ENCODE results near the gene EPHA6.

EPHA6 gene

GRCh38 chr3:97291901-97292300, 477.5 kb downstream of the EPHA6 start:
- TF ChIP-seq CTCF (conservative IDR thresholded peaks at IDR 0.05; ENCODE audit: low read depth) = no peak
- CTCF ChIA-PET = no interaction called here
- DNase-seq (ENCODE audit: low spot score) = no peak
- POLR2A ChIA-PET (ENCODE audit: low non-redundant PET) = no interaction called here
- no peak overlapping the region for H3K27ac ChIP-seq

GRCh38 chr3:97293596-97294131, 479.3 kb downstream of the EPHA6 start:
- ChIA-PET POLR2A (ENCODE audit: low non-redundant PET) (no interaction called here), CTCF (no interaction called here)
- no peak for TF ChIP-seq CTCF (conservative IDR thresholded peaks at IDR 0.05; ENCODE audit: low read depth)
- H3K27ac ChIP-seq = no peak overlapping the region
- DNase-seq (ENCODE audit: low spot score) = no peak

- DNase-seq (ENCODE audit: low spot score) = no peak
- no peak overlapping the region for H3K27ac ChIP-seq
- ChIA-PET CTCF (no interaction called here), POLR2A (ENCODE audit: low non-redundant PET) (no interaction called here)
- TF ChIP-seq CTCF (conservative IDR thresholded peaks at IDR 0.05; ENCODE audit: low read depth) = no peak
Observed at GRCh38 chr3:97297032-97297431, 482.6 kb downstream of the EPHA6 start.

DNA sequence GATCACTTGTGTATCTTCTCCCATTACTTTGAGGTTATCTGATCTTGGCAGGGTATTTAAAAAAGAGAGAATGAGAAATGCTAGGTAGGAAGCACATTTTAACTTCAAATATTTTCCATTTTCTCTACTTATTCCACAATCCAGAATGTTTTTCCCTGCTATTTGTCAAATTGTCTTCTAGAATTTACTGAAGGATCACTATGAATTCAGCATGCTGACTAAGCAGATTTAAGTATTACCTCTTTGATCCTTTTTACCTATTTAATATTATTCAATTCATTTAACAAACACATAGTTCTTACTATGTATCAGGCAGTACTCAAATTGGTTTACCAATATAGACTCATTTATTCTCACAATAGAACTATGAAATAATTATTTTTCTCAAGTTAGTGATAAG, 486.7 kb downstream of the EPHA6 start:
- TF ChIP-seq CTCF (conservative IDR thresholded peaks at IDR 0.05; ENCODE audit: low read depth) = no peak
- ChIA-PET CTCF (no interaction called here), POLR2A (ENCODE audit: low non-redundant PET) (no interaction called here)
- no peak for DNase-seq (ENCODE audit: low spot score)
- no peak overlapping the region for H3K27ac ChIP-seq

DNA sequence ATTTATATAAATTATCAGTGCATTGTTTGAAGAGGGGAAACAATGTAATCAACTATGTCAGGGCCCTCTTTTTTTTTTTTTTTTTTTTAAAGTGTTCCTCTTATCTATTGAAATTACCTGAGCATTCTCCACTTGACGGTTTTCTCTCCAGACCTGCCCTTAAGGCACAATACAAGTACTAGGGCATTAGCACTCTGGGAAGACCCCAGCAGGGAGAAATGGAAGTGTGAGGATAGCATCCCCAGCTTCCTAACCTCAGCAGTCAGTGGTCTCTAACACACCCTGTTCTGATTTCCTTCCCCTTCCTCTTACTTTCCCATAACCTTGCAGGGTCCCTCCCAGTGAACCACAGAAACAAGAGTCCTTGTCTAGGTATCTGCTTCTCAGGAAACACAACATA, 491.8 kb downstream of the EPHA6 start:
- TF ChIP-seq CTCF (conservative IDR thresholded peaks at IDR 0.05; ENCODE audit: low read depth) = no peak
- no peak for DNase-seq (ENCODE audit: low spot score)
- H3K27ac ChIP-seq = no peak overlapping the region
- POLR2A ChIA-PET (ENCODE audit: low non-redundant PET) = no interaction called here
- CTCF ChIA-PET = no interaction called here

DNA sequence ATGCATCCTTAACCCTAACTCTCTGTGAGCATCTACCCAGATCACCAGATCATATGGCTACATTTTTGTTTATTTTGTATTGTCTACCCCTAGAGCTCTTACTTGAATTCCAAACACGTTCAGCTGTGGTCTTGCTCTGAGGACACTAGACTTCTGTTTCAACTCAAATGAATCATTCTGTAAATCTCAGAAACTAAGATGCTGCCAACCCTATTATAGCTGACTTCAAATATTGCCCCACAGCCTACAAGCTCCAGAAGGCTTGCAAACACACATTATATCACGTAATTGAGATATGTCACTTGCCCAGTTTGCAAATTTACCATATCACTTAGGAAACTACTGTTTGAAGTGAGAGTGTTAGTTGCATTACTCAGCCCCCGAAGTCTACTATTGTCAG, 524.0 kb downstream of the EPHA6 start:
- no peak for DNase-seq (ENCODE audit: low spot score)
- ChIA-PET POLR2A (ENCODE audit: low non-redundant PET) (no interaction called here), CTCF (no interaction called here)
- TF ChIP-seq CTCF (conservative IDR thresholded peaks at IDR 0.05; ENCODE audit: low read depth) = no peak
- H3K27ac ChIP-seq = no peak overlapping the region

- TF ChIP-seq CTCF (conservative IDR thresholded peaks at IDR 0.05; ENCODE audit: low read depth) = no peak
- POLR2A ChIA-PET (ENCODE audit: low non-redundant PET) = no interaction called here
- H3K27ac ChIP-seq = no peak overlapping the region
- no peak for DNase-seq (ENCODE audit: low spot score)
- CTCF ChIA-PET = no interaction called here
Observed at GRCh38 chr3:97340940-97341339, 526.5 kb downstream of the EPHA6 start.

Measured in RWPE1 (cell line).